Mucosa of rectum (tissue), 2 donors: ENCODE results near the gene WDR27.

Experiments used
- H3K27ac ChIP-seq, 2 donors: one replicate each; pipeline ENCODE4 v1.7.0; 2013; ENCODE audit warnings: inconsistent platforms in 2 of 2, low read depth in 2 of 2, low read length in 2 of 2
- H3K27me3 ChIP-seq, 2 donors: one replicate each; pipeline ENCODE4 v1.7.0; 2013; ENCODE audit warnings: low read length in 2 of 2; ENCODE audit not compliant: control insufficient read depth in 2 of 2, insufficient read depth in 2 of 2
- H3K36me3 ChIP-seq, 2 donors: one replicate each; pipeline ENCODE4 v1.7.0; 2013; ENCODE audit warnings: low read length in 2 of 2; ENCODE audit not compliant: control insufficient read depth in 2 of 2, insufficient read depth in 2 of 2
- H3K4me1 ChIP-seq, 2 donors: one replicate each; pipeline ENCODE4 v1.7.0; 2013; ENCODE audit warnings: low read length in 2 of 2, mild to moderate bottlenecking in 1 of 2; ENCODE audit not compliant: control insufficient read depth in 2 of 2, insufficient read depth in 2 of 2
- H3K4me3 ChIP-seq, 2 donors: one replicate each; pipeline ENCODE4 v1.7.0; 2013; ENCODE audit warnings: low read length in 2 of 2
- H3K9ac ChIP-seq, 2 donors: one replicate each; pipeline ENCODE4 v1.7.0; 2013; ENCODE audit warnings: low read length in 2 of 2, low read depth in 1 of 2, mild to moderate bottlenecking in 1 of 2
- H3K9me3 ChIP-seq, 2 donors: one replicate each; pipeline ENCODE4 v1.7.0; 2013; ENCODE audit warnings: low read length in 2 of 2; ENCODE audit not compliant: control insufficient read depth in 2 of 2
- donor health status: healthy.
- donor health status: Normal muscosa, but diverticular disease.

WDR27 gene

DNA sequence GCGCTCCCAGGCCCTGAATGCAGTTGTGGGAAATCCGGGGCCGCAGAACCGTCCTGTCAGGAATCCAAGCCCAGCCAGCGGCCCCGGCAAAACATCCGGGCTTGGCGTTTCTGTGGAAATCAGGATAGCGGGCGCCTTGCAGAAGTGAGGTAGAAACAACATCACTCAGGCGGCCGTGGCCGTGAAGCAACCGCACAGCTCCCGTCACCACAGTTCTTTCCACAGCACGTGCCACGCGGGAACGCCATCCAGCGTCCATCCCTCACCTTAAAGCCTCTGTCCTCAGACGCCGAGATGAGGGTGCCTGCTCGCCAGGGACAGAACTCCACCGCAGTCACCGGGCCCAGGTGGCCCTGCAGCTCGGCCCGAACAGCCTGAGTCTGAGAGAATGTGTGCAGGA, 34.1 kb downstream of the WDR27 start:
- H3K4me1 ChIP-seq = no peaks in the 10 kb centered on the region
- H3K9ac ChIP-seq = no peak overlapping the region
- no peak overlapping the region for H3K4me3 ChIP-seq
- no peak overlapping the region for H3K27ac ChIP-seq
- H3K9me3 ChIP-seq = no peaks in the 10 kb centered on the region
- H3K36me3 ChIP-seq = peaks cover 25 to 50% of the 10 kb centered on the region in 2 donors
- H3K27me3 ChIP-seq = no peaks in the 10 kb centered on the region

DNA sequence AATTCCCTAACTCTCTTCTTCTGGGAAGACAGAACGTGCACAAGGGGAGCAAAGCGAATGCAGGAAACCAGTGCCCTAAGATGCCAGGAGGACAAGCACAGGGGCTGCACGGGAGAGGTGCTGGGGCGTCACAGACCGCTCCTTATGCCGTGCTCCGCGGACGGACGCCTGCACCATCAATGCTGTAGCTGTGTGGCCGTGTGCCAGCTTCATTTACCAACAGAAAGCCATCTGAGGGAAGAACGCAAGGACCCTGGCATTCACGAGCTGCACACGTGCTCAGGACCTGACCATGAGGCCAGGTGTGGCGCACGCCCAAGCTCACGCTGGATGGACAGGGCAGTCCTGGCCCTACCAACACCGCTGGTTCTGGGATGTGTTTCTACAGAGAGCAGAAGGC, 35.4 kb downstream of the WDR27 start:
- H3K9me3 ChIP-seq = no peaks in the 10 kb centered on the region
- no peak overlapping the region for H3K27ac ChIP-seq
- no peak overlapping the region for H3K9ac ChIP-seq
- no peak overlapping the region for H3K4me3 ChIP-seq
- H3K27me3 ChIP-seq = no peaks in the 10 kb centered on the region
- no peaks in the 10 kb centered on the region for H3K4me1 ChIP-seq
- H3K36me3 ChIP-seq = peaks cover 25 to 48% of the 10 kb centered on the region in 2 donors

DNA sequence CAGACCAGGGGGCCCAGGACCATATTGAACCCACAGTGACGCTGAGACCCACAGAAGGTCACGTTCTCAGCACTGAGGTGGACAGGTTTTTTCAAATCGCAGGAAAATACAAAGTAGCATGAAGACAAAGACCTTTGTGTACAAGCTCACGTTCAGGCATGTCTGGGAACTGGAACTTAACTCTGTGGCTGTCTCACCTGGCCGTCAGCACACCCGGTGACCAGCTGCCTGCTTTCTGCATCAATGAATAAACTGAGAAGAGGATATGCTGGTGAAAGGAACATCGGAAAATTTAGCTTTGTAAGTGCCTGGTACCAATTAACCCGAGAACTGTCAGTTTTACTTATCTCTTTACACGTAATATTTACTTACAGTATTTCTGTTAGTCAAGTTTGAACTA, 36.5 kb downstream of the WDR27 start:
- peaks cover 25 to 43% of the 10 kb centered on the region in 2 donors for H3K36me3 ChIP-seq
- no peaks in the 10 kb centered on the region for H3K27me3 ChIP-seq
- no peak overlapping the region for H3K9ac ChIP-seq
- no peak overlapping the region for H3K27ac ChIP-seq
- no peaks in the 10 kb centered on the region for H3K4me1 ChIP-seq
- H3K4me3 ChIP-seq = no peak overlapping the region
- H3K9me3 ChIP-seq = no peaks in the 10 kb centered on the region

DNA sequence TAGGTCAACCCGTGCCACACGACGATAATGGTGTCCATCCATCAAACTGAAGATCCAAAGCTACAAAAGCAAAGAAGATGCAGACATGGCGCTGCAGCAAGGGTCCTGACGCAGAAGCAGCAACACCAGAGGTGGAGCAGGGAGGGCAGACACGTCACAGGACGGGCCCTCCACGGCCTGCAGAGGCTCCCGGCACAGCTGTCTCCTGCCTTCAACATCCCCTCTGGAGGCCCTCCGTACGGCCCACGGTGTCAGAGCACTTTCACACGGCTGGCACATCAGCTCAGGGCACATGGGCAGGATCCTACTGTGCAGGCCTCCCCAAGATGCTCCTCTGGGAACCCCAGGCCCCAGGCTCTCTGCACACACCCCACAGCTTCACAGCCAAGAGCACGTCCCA, 37.6 kb downstream of the WDR27 start:
- no peaks in the 10 kb centered on the region for H3K4me1 ChIP-seq
- H3K27me3 ChIP-seq = no peaks in the 10 kb centered on the region
- H3K9ac ChIP-seq = no peak overlapping the region
- no peak overlapping the region for H3K4me3 ChIP-seq
- H3K9me3 ChIP-seq = no peaks in the 10 kb centered on the region
- peaks cover 29 to 38% of the 10 kb centered on the region in 2 donors for H3K36me3 ChIP-seq
- no peak overlapping the region for H3K27ac ChIP-seq

DNA sequence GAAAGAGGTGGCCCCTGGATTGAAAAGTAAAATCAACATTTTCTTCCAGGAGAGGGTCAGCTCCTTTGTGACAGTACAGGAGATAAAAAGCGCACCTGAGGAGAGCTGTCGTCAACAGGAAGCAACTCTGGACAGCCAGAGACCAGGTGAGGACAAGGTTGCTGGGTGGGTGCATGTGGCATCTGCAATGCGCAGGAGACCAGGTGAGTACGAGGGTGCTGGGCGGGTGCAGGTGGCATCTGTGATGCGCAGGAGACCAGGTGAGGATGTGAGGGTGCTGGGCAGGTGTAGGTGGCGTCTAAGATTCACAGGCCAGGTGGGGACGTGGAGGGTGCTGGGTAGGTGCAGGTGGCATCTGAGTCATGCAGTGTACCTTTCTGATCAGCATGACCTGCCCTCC, 38.4 kb downstream of the WDR27 start:
- Histone ChIP-seq H3K4me1 (no peaks in the 10 kb centered on the region), H3K36me3 (peaks cover 32 to 35% of the 10 kb centered on the region in 2 donors), H3K9me3 (no peaks in the 10 kb centered on the region), H3K9ac (no peak overlapping the region), H3K4me3 (no peak overlapping the region), H3K27me3 (no peaks in the 10 kb centered on the region), H3K27ac (no peak overlapping the region)

DNA sequence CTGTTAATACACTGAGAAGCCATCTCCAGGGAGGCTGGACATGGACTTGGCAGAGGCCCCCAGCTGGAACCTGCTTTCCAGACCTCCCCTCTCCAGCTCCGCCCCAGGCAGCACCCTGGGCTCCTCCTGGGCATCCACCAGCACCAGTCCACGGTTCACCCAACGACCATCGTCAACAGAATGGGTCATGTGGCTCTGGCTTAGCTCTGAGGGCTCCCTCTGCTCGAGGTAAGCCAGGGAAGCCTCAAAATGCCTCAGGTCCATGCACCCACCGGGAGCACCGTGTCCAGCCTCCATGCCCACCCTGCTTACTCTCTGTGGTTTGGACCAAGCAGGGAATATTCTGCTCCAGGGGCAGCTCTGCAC, 40.5 kb downstream of the WDR27 start:
- Histone ChIP-seq H3K36me3 (peaks cover 20 to 40% of the 10 kb centered on the region in 2 donors), H3K27me3 (no peaks in the 10 kb centered on the region), H3K27ac (no peak overlapping the region), H3K4me1 (no peaks in the 10 kb centered on the region), H3K9me3 (no peaks in the 10 kb centered on the region), H3K9ac (no peak overlapping the region), H3K4me3 (no peak overlapping the region)

DNA sequence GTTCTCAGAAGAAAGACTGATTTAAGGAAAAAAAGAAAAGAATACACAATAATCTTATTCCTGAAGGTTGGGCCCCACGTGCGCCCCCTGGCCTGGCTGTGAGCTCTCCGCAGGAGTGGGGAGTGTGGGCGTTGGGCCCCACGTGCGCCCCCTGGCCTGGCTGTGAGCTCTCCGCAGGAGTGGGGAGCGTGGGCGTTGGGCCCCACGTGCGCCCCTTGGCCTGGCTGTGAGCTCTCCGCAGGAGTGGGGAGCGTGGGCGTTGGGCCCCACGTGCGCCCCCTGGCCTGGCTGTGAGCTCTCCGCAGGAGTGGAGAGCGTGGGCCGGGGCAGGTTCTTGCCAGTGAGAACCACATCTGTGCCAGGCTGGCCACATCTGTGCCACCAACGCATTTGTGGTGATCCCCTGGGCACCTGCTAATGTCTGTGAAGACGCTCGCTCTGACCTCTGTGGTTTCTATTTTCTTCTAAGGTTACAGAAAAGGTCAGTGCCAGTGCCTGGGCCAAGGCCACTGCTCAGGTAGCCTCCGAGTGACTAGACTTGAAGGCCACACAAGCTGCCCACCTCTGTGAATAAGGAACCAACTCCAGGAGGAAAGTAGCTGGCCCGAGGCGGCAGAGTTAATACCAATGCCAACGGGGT, 41.0 kb downstream of the WDR27 start:
- no peaks in the 10 kb centered on the region for H3K9me3 ChIP-seq
- no peaks in the 10 kb centered on the region for H3K4me1 ChIP-seq
- no peak overlapping the region for H3K27ac ChIP-seq
- peaks cover 16 to 39% of the 10 kb centered on the region in 2 donors for H3K36me3 ChIP-seq
- no peaks in the 10 kb centered on the region for H3K27me3 ChIP-seq
- no peak overlapping the region for H3K4me3 ChIP-seq
- H3K9ac ChIP-seq = no peak overlapping the region

DNA sequence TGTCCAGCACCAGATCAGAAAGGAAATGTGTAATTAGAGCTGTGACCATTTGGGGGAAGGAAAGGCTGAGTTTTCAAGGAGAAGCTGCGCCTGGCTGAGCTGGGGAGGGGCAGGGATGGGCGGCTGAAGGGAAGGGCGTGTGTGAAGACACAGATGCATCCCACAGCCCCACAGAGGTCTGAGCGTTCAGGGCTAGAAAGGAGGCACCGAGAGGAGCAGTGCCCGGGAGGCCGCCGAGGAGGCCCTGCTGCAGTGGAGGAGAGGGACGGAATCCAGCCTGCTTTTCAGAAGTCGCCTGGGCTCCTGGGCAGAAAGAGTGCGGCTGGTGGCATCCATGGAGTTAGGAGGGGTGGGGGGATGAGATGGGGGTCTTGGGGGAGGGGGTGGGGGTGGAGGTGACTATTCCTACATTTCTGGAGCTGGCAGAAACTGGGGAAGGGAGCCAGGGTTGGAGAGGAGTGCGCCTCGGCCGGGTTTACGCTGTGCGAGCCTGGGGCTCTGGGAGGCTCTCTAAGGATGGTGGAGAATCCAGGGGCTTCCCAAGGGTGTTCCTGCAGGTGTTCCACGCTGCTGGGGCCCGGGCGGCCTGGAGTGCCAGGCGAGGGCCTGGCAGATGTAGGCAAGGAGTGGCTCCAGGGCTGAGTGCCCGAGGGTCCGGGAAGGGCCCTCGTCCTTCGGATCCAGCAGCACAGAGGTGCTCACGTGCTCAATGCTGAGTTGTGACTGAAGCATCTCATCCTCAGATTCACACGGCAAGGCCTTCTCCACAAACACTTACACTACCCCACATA, 41.8 kb downstream of the WDR27 start:
- Histone ChIP-seq H3K9me3 (no peaks in the 10 kb centered on the region), H3K4me1 (no peaks in the 10 kb centered on the region), H3K36me3 (peaks cover 14 to 36% of the 10 kb centered on the region in 2 donors), H3K27me3 (no peaks in the 10 kb centered on the region), H3K27ac (no peak overlapping the region), H3K4me3 (no peak overlapping the region), H3K9ac (no peak overlapping the region)

DNA sequence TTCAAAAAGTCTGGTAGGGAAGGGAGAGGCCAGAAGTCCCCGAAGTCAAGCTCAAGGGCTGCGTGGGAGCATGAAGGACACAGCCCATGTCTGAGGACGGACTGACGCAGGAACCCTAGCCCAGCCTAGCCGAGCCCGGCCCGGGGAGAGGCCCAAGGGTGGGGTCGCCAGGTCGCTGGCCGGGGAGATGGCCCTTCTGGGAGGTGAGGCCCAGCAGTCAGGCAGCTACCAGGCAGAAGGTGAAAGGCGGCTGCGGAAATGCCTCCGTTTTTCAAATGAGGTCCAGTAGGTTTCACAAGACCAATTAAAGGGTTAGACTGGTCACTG, 44.6 kb downstream of the WDR27 start:
- Histone ChIP-seq H3K4me1 (no peaks in the 10 kb centered on the region), H3K36me3 (peaks cover 2 to 20% of the 10 kb centered on the region in 2 donors), H3K27ac (no peak overlapping the region), H3K27me3 (no peaks in the 10 kb centered on the region), H3K9me3 (no peaks in the 10 kb centered on the region), H3K9ac (no peak overlapping the region), H3K4me3 (no peak overlapping the region)

DNA sequence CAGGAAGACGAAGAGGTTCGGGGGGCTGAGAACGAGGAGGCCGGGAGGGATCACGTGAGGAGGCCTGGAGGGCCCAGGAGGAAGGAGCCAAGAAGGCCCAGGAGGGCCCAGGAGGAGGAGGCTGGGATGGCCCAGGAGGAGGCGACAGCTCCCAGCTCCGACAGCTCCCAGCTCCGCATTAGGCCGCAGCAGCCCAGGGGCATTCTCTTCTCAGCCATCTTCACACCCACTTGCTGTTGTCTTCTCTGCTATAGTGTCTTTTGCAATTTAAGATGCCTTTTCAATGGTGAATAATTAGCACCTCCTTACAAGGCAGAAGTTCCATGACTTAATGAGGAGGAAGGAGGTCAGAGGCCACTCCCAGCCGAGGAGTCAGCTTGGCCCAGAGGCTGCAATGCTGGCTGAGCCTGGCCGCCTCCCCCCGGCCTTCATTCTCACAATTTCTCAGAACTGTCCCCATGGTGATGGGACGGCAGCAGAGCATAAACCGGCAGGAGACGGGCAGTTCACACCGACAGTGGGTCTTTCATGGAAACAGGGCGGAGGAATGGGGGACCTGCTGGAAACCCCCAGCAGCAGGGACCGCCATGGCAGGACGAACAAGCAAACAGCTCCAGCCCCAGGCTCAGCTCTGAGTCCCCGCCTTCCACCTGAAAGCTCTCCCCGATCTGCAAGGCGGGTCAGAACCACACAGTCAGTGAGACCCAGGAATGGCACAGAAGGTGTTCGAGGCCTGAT, 45.1 kb downstream of the WDR27 start:
- Histone ChIP-seq H3K27me3 (no peaks in the 10 kb centered on the region), H3K9me3 (no peaks in the 10 kb centered on the region), H3K9ac (no peak overlapping the region), H3K36me3 (peaks cover 2 to 20% of the 10 kb centered on the region in 2 donors), H3K4me1 (no peaks in the 10 kb centered on the region), H3K27ac (no peak overlapping the region), H3K4me3 (no peak overlapping the region)
